ENCODE results near the gene NEIL3. TPM values are rescaled to one million over a fixed set of nuclear protein-coding genes. Genes with fewer than 3 reads are reported as not detected.

NEIL3 gene
- total RNA-seq = not detected

- H3K36me3 ChIP-seq = no peaks in the 10 kb centered on the region
- DNase-seq (ENCODE audit: low spot score) (peak; percentile 66), ATAC-seq (ENCODE audit: insufficient number of reproducible peaks, low FRiP score, low read depth) (peak; percentile 58)
- no peaks in the 10 kb centered on the region for H3K9me3 ChIP-seq
- H3K4me1 ChIP-seq (ENCODE audit: control insufficient read depth in 1 of 2, low read depth in 2 of 2) = peaks cover 8 to 10% of the 10 kb centered on the region in 2 donors
- no peaks in the 10 kb centered on the region for H3K27me3 ChIP-seq (replicated peaks; ENCODE audit: insufficient read depth)
- H3K27ac ChIP-seq = no peak within 1 kb of the TSS
- H3K4me3 ChIP-seq = peak within 1 kb of the TSS; percentile 85
- TF ChIP-seq, protein P1, sequence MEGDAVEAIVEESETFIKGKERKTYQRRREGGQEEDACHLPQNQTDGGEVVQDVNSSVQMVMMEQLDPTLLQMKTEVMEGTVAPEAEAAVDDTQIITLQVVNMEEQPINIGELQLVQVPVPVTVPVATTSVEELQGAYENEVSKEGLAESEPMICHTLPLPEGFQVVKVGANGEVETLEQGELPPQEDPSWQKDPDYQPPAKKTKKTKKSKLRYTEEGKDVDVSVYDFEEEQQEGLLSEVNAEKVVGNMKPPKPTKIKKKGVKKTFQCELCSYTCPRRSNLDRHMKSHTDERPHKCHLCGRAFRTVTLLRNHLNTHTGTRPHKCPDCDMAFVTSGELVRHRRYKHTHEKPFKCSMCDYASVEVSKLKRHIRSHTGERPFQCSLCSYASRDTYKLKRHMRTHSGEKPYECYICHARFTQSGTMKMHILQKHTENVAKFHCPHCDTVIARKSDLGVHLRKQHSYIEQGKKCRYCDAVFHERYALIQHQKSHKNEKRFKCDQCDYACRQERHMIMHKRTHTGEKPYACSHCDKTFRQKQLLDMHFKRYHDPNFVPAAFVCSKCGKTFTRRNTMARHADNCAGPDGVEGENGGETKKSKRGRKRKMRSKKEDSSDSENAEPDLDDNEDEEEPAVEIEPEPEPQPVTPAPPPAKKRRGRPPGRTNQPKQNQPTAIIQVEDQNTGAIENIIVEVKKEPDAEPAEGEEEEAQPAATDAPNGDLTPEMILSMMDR (IDR thresholded peaks at IDR 0.05) = no peak
These were observed at the start of gene NEIL3 for GRCh38 chr4:177309522-177310371. TSS of gene NEIL3 (plus strand) at chr4:177309874. CDS start at chr4:177309954, 80 bp downstream.

- DNase-seq (ENCODE audit: low spot score) = no peak
- Histone ChIP-seq H3K36me3 (no peaks in the 10 kb centered on the region), H3K4me1 (ENCODE audit: control insufficient read depth in 1 of 2, low read depth in 2 of 2) (no peaks in the 10 kb centered on the region), H3K27ac (no peak overlapping the region), H3K27me3 (replicated peaks; ENCODE audit: insufficient read depth) (no peaks in the 10 kb centered on the region), H3K9me3 (no peaks in the 10 kb centered on the region), H3K4me3 (no peak overlapping the region)
- TF ChIP-seq, protein P1 (IDR thresholded peaks at IDR 0.05) = no peak
- no peak for ATAC-seq (ENCODE audit: insufficient number of reproducible peaks, low FRiP score, low read depth)
These were observed 45.9 kb upstream of the NEIL3 start for GRCh38 chr4:177263818-177264217.

GRCh38 chr4:177264788-177265422 is 44.8 kb upstream of the NEIL3 start:
- TF ChIP-seq, protein P1 (IDR thresholded peaks at IDR 0.05) = no peak
- no peak overlapping the region for H3K27ac ChIP-seq
- ATAC-seq (ENCODE audit: insufficient number of reproducible peaks, low FRiP score, low read depth) (no peak), DNase-seq (ENCODE audit: low spot score) (no peak)
- H3K9me3 ChIP-seq = no peaks in the 10 kb centered on the region
- H3K4me1 ChIP-seq (ENCODE audit: control insufficient read depth in 1 of 2, low read depth in 2 of 2) = no peaks in the 10 kb centered on the region
- no peak overlapping the region for H3K4me3 ChIP-seq
- no peaks in the 10 kb centered on the region for H3K27me3 ChIP-seq (replicated peaks; ENCODE audit: insufficient read depth)
- no peaks in the 10 kb centered on the region for H3K36me3 ChIP-seq

GRCh38 chr4:177265729-177266128 is 43.9 kb upstream of the NEIL3 start:
- DNase-seq (ENCODE audit: low spot score) (no peak), ATAC-seq (ENCODE audit: insufficient number of reproducible peaks, low FRiP score, low read depth) (no peak)
- Histone ChIP-seq H3K36me3 (no peaks in the 10 kb centered on the region), H3K27me3 (replicated peaks; ENCODE audit: insufficient read depth) (no peaks in the 10 kb centered on the region), H3K4me3 (no peak overlapping the region), H3K4me1 (ENCODE audit: control insufficient read depth in 1 of 2, low read depth in 2 of 2) (peaks cover 0 to 2% of the 10 kb centered on the region in 2 donors), H3K9me3 (no peaks in the 10 kb centered on the region), H3K27ac (no peak overlapping the region)
- TF ChIP-seq, protein P1 (IDR thresholded peaks at IDR 0.05) = no peak

DNA sequence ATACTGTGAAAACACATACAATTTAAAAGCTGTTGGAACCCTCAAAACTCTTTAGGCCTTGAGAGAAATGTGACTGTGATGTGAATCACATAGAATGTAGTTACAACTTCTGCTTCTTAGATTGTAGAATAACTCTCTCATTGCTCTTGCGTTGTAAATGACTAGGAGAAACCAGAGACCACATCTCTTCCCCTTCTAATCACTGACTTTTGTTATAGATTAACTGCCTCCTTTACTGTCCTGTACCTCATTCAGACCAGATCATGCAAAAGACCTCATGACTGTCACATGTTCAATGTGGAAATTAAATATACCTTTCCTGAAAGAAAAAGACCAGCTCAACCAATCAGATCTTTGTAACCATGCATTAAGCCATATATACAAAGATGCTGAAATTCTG is 43.2 kb upstream of the NEIL3 start:
- peaks cover 0 to 7% of the 10 kb centered on the region in 2 donors for H3K4me1 ChIP-seq (ENCODE audit: control insufficient read depth in 1 of 2, low read depth in 2 of 2)
- H3K36me3 ChIP-seq = no peaks in the 10 kb centered on the region
- no peaks in the 10 kb centered on the region for H3K9me3 ChIP-seq
- TF ChIP-seq, protein P1 (IDR thresholded peaks at IDR 0.05) = no peak
- no peak overlapping the region for H3K27ac ChIP-seq
- ATAC-seq (ENCODE audit: insufficient number of reproducible peaks, low FRiP score, low read depth) = no peak
- DNase-seq (ENCODE audit: low spot score) = no peak
- H3K27me3 ChIP-seq (replicated peaks; ENCODE audit: insufficient read depth) = no peaks in the 10 kb centered on the region
- no peak overlapping the region for H3K4me3 ChIP-seq

Measured in thoracic aorta (tissue), 2 donors.